Measurements from ENCODE around the gene IGSF9.

GRCh38 chr1:159919236-159919865 lies 26.1 kb downstream of the IGSF9 start:
- TF ChIP-seq CTCF (IDR thresholded peaks at IDR 0.05; ENCODE audit: low read length) (no peak), EZH2 (IDR thresholded peaks at IDR 0.05; ENCODE audit: borderline replicate concordance, low read length) (no peak)
